ENCODE data around the gene LTBP3. TPM values are rescaled to one million over a fixed set of nuclear protein-coding genes. Genes with fewer than 3 reads are reported as not detected.
A peak's percentile ranks its signal among the peaks of the same experiment; 100 is the strongest.

Gene LTBP3
- total RNA-seq, 1 experiment from 2014 or later, result 10.6 TPM

- Histone ChIP-seq H2BK20ac (ENCODE audit: low read depth, low read length, poor library complexity, severe bottlenecking) (no peak overlapping the region), H3K4me1 (ENCODE audit: insufficient read depth, low read length) (peaks cover 8% of the 10 kb centered on the region; the same call in 1 of the 2 replicates), H3K4ac (ENCODE audit: low read depth, low read length) (no peak overlapping the region), H4K20me1 (ENCODE audit: control insufficient read depth, insufficient read depth, insufficient read length) (no peaks in the 10 kb centered on the region), H4K5ac (ENCODE audit: insufficient read length, low read depth, low read length) (no peak overlapping the region), H3K14ac (ENCODE audit: insufficient read depth, low read length) (no peak overlapping the region), H2BK120ac (ENCODE audit: low read depth, low read length, poor library complexity, severe bottlenecking) (no peak overlapping the region), H2AFZ (ENCODE audit: low read length) (no peak overlapping the region), H3K56ac (ENCODE audit: insufficient read length, low read depth, low read length) (no peak overlapping the region), H3K27me3 (ENCODE audit: insufficient read depth, low read length) (no peaks in the 10 kb centered on the region; the same call in 1 of the 2 replicates), H3K18ac (ENCODE audit: insufficient read length, low read depth, low read length) (no peak overlapping the region), H2AK5ac (ENCODE audit: insufficient read length, low read length) (no peak overlapping the region), H3K79me2 (ENCODE audit: insufficient read depth, low read length) (no peaks in the 10 kb centered on the region), H3K4me2 (ENCODE audit: insufficient read depth, insufficient read length, low read length) (no peak overlapping the region), H4K91ac (ENCODE audit: insufficient read length, low read depth, low read length) (no peak overlapping the region), H3K23me2 (ENCODE audit: insufficient read length, low read depth, low read length, poor library complexity, severe bottlenecking) (no peaks in the 10 kb centered on the region), H3K9ac (ENCODE audit: extremely low read depth, insufficient read length, low read length) (no peak overlapping the region), H2BK5ac (ENCODE audit: insufficient read length, low read length) (no peak overlapping the region), H3K79me1 (ENCODE audit: insufficient read depth, low read depth, low read length, poor library complexity, severe bottlenecking) (no peaks in the 10 kb centered on the region), H3K9me3 (ENCODE audit: control insufficient read depth, low read depth, low read length) (no peaks in the 10 kb centered on the region), H3T11ph (ENCODE audit: low read length) (no peak overlapping the region), H2BK15ac (ENCODE audit: low read depth, low read length) (no peak overlapping the region), H3K23ac (ENCODE audit: insufficient read length, low read depth, low read length) (no peak overlapping the region), H2BK12ac (ENCODE audit: insufficient read length, low read depth, low read length) (no peak overlapping the region), H4K8ac (replicated peaks; ENCODE audit: insufficient read length, low read depth, low read length) (no peak overlapping the region), H3K27ac (ENCODE audit: insufficient read length, low read depth, low read length) (no peak overlapping the region)
- Mint-ChIP-seq H3K4me3 (peak overlapping the region in 1 of 2 experiments; percentile 4; a peak in 1 of 5 replicates), H3K36me3 (ENCODE audit: insufficient read depth in 1 of 3, low read depth in 3 of 3) (no peaks in the 10 kb centered on the region), H3K27me3 (ENCODE audit: low read depth) (peaks cover 75% of the 10 kb centered on the region), H3K4me1 (peaks cover 43 to 61% of the 10 kb centered on the region in 2 experiments), H3K9me3 (no peaks in the 10 kb centered on the region; a peak in 1 of 5 replicates), H3K27ac (no peak overlapping the region)
- no CpG with 5 or more reads among the region's 9 CpGs for WGBS (ENCODE audit: extremely low coverage, insufficient read length, low lambda C conversion rate)
- TF ChIP-seq CTCF (conservative IDR thresholded peaks at IDR 0.05), result no peak
- no peak for DNase-seq
Observed at GRCh38 chr11:65552388-65552951, 5.7 kb downstream of the LTBP3 start.

Measured in H9 (cell line).